CD4-positive, alpha-beta T cell treated with Interleukin-17A for 1 hour (primary cell): ENCODE measurements around the gene LRFN2.

Experiments
- DNase-seq: peaks from one replicate; pipeline ENCODE4 v3.0.0-alpha.2; 2020

LRFN2 gene

DNA sequence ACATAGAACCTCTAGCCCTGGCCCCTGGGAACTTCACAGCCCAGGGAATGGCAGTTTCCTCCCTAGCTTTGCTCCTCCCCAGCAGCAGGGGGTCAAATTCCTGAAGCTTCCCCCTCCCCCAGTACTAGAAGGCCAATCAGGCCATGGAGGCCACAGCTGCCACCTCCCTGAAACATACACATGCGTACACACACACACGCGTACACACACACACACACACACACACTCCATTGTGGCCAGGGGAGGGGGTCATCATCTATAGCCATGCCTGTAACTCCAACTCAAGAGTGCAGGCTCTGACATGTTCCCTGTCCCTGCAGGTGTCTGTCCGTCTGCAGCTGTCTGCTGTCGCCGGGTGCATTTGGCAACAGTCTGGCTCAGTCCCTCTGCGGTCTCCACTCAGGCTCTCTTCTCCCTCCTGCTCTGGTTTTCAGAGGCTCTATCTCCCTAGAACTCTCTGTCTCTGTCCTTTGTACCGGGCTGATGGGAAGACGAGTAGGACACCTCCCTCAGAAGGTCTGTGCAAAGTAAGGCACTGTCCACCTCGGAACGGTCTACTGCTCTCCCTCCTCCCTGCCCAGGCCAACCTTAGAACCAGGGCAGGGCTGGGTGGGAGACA is 1.4 kb downstream of the LRFN2 start:
- no peak for DNase-seq

DNA sequence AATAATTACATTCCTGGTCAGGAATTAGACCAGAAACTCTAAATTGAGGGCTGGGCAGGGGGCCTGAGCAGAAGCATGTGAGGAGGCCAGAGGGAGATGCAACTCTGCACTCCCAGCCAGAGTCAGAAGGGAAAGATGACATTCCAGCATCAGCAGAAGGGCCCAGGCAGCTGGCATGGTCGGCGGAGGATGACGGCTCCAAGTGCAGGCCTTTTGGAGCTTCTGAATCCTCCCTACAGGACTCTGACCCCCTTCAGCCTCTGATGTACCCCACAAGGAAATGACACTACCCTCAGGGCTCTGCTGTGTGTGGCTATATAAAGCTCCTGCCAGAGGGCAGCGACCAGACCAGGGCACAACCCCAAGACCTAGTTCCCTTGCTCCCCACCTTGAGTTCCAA is 1.9 kb downstream of the LRFN2 start:
- DNase-seq, result no peak

DNA sequence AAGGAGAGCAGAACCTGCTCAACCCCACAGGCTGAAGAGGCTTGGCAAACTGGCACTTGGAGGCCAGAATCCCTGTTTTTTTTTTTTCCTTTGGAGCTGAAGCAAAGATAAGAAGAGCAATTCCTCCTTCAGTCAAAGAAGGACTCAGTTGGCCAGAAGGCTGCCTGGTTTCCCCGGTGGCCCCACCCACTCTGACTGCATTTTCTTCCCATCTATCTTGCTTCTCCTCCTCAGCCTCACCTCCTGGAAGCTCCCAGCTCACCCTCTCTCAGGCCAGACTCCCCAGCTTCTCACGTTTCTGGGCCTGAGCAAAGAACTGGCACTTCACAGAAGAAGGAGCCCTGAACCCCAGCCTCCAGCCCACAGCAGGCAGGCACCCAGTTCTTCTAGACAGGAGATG is 2.4 kb downstream of the LRFN2 start:
- DNase-seq, result no peak

DNA sequence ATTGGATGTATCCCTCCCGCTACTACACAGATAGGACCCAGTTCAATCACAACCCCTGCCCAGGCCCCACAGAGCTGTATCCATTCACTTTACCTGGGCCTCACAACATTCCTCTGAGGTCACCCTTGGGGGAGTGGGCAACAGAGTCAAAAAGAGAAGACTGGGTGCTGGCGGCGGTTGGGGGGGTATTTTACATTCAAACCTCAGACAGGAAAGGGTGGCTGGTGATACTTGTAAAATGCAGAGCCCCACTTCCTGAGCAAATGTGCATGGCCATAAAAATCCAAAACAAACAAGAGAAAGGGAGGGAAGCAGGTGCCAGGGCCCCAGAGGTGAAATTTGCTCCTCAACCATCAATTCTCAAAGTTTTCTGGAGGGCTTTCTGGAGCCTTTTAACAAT is 3.5 kb downstream of the LRFN2 start:
- DNase-seq, result no peak

DNA sequence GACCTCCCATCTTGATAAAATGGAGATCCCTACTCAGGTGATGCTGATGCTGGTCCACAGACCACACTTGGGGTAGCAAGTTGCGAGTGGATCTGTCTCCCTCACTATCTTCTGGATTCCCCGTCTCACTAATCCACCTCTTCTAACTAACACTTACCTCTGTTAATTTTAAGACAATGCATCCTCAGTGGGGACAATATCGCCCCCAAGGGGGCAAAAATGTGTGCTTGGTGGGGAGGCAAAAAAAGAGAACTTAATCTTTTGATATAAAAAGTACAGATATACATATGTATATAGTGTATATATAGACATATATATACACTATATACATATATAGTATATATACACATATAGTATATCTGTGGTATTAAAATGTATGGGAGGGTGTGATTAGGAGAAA is 4.3 kb downstream of the LRFN2 start:
- DNase-seq, result no peak

DNA sequence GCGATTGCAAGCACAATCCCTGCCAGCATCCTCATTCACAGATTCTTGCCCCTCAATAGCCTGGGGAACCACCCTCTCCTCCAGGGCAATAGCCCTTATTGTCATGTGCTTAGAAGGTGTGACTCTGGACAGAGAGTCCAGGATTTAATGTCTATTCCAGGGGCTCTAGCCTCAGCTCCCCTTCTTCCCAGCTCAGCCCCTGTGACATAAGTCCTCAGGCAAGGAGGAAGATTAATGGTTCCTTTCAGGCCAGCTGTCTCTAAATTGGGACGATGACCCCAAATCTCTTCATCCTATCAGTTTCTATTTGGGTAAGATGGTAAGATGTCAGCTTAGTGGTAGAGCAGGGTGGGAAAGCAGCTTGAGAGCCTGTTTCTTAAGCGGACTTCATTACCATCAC is 8.1 kb downstream of the LRFN2 start:
- DNase-seq, result no peak

DNA sequence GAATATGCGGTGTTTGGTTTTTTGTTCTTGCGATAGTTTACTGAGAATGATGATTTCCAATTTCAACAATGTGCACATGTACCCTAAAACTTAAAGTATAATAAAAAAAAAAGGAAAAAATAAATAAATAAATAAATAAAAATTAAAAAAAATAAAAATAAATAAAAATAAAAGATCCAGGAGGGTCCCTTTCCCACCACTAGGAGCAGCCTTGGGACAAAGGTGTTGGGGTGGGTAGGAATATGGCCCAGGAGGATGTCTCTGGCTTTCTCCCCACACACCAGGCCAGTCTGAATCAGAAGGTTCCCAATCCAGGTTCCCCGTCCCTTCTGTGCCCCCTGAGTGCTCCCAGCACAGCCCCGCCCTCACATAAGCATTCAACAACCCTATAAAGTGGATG is 9.5 kb downstream of the LRFN2 start:
- DNase-seq, result no peak

DNA sequence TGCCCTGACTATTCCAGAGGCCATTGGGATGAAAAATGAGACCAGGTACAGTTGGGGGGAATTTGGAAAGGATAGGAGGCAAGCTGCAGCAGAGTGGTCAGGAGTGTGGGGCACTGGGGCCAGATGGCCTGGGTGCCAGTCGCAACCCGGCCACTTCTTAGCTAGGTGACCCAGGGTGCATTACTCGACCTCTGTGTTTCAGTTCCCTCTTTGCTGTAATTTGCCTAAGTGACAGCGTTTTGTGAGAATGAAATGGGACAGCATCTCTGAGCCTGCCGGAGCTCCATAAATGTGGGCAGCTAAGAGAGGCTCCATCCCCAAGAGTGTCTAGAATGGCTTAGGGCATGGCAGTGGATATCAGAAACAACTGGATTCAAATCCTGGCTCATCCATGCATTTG is 13.9 kb downstream of the LRFN2 start:
- DNase-seq, result no peak

DNA sequence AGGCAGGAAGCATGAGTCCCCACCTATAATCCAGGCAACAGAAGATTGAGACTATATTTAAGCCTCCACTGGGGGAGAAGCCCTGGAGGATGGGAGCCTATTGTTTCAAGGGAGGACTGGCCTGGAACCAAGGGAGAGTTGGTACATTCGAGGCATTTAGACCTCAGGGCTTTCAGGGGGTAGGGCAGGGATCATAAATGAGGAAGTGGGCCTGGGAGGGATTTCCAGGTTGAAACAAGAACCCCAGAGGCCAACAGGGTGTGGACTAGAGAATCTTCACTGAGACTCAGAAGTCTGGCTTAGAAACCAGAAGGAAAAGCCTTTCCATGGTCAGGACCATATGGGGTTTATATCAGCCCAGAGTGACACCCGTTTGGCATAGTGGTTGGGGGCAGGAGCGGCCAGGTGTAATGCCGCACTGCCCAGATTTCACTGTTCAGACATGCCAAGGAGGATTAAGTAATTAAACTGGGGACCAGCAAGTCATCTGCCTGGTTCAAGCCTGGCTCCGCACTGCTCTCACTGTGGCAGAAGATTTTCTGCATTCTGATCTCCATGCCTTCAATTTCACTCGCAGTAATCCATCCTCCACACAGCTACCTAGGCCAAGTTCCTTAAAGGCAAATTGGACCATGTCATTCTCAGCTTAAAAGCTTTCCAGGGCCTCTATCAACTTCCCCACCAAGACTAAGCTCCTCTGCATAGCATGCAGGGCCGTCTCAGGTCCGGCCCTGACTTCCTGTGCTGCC is 17.8 kb downstream of the LRFN2 start:
- DNase-seq, result no peak

DNA sequence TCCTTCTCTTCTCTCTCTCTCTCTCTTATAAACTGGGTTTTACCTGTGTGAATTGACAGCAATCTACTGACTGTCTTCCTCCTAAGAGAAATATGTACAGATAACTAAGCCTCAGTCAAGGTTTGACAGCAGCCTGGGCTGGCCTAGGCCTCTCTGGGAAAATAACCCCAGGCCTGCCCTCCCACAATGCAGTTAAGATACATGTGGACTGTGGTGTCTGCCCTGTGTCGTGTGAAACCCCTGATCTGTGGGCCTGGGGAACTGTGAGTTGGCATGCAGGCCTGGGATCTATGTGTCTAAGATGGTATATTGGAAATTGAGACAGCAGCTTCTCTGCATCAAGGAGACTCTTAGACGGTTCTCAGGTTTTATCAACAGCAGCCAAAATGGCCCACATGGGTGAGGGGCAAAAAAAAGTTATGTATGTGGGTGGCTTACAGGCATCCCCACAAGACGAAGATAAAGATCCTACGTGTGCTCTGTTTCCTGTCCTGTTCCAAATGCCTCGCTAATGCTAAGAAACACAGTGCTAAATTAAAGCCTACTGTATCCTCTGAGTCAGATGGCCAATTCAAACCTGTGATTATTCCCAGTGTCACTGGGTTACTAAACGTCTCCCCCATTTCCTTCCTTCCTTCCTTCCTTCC is 19.0 kb downstream of the LRFN2 start:
- no peak for DNase-seq

DNA sequence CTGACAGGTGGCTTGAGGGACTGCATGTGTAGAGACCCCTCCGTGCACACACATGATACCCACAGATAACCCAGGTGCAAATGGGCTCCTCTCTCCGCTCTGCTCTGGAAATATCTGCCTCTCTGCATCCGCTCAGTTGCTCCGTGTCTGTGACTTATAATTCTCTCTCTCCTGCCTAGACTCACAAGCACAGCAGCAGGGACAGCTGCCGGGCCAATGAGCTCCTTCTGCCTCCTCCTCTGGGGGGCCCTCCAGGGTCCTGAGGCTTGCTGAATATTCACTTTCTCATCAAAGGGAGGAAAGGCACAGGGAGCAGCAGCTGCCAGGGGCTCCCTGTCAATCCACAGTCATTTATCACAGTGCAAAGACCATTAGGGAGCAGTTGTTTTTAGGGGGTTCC is 24.1 kb downstream of the LRFN2 start:
- no peak for DNase-seq

DNA sequence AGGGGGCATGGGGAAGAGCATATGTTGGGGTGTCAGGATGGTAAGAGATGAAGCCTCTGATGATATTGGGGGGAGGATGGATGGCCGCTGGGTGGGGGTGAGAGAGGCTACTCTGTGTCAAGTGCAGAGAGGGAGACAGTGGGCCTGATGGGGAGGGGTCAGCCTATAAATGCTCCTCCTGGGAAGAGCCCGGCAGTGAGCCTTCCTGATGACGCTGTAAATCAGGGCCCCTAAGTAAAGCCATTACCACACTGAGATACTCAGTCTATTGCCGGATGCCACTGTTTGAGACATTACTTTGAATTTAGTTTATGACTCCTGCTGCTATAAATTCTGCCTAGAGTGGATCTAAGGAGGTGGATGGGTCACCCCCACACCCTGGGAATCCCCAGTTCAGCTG is 28.1 kb downstream of the LRFN2 start:
- DNase-seq, result no peak

DNA sequence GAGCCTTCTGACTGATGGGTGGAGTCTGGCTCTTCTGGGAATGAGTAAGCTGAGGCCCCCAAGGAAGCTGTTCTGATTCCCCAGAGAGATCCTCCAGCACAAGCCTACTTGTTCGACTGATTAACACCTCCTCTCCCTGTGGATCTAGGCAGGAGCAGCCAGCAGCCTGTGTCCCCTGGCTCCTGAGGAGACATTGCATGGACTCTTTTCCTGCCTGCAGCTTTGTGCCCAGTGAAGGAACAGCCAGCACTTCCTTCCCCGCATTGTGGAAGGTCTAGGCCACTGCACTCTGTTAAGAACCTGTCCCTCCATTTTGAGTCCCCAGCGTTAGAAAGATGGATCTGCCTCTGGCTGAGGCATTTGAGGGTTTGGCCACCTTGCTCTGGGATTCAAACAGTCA is 29.1 kb downstream of the LRFN2 start:
- DNase-seq, result no peak

DNA sequence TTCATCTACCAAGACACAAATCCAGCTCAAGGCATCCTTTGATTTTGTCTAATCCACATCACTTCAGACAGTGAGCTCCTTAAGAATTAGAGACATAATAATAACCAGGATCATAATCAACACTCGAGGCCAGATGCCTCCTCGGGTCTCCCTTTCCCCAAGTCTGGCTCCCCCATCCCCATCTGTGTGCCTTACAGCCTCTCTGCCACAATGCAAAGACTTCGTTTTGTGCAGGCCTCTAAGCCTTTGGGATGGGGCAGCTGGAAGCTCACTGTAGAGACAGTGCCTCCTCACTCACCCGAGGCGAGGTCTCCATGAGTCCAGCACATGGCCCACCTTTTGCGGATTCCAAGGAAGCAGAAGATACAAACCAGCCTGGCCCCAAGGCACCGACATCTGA is 30.3 kb downstream of the LRFN2 start:
- no peak for DNase-seq

DNA sequence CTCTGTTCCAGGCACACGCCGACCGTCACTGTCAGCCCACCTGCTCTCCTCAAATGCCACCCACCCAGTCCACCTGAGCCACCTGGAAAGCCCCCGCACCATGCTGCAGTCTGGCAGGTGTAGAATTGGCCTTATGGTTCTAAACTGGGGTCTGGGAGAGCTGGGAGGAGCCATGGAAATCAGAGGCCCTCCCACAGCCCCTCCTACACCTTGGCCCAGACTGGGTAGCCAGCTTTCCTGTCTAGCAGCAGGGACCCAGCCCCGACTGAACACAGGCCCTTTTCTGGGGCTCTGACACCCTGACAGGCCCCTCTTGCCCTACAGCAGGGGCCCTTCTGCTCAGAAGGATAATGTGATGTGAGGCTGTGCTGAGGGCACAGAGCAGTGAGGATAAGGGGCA is 31.1 kb downstream of the LRFN2 start:
- DNase-seq, result no peak

DNA sequence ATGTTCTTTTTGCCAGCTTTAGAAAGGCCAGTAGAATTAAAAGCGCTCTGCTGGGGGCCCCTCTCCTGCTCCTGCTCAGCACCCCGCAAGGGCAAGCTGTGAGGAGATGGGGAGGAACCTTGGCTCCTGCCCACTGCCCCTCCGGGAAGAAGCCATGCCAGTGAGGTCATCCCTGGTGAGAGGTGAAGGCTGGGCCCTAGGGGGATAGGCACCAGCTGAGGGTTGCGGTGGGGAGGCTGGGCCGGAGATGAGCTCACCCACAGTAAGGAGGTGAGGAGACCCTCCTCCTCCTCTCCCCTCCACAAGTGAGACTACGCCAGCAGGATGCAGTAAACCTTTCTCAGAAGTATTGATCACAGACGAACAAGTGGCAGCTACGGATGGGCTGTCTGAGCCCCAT is 32.1 kb downstream of the LRFN2 start:
- no peak for DNase-seq

DNA sequence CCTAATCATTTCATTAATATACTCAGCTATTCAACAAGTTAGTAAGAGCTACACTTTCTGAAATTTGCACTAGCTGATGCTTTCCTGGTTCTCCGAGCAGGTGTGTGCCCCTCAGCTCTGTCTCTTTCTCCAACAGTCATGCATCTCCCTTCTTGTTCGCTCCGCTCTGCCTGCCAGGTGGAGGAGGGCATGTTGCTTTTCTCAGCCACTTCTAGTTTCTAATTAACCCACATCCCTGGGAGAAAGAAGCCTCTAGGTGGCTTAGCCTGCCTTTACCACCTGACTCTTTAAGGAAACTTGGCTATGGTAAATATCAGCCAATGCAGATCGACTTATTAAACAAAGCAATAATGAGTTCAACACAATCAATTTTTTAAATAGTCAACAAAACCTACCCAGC is 34.2 kb downstream of the LRFN2 start:
- DNase-seq, result no peak

DNA sequence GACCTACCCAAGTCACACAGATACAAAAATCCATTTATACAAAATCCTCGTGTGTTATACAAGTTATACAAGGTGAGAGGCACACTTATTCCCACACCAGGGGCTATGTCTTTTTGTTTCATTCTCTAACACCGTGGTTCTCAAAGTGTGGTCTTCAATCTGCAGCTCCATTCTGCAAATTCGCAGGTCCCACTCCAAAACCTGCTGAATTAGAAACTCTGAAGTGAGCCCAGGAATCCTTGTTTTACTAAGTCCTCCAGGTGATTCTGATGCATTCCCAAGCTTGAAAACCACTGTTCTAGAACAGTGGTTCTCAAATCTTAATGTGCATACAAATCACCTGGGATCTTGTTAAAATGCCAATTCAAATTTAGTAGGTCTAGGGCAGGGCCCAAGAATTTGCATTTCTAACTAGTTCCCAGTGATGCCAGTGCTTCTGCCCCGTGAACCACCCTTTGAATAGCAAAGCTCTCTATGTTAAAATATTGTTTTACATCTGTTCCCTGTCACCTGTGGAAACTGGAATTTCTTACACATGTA is 35.1 kb downstream of the LRFN2 start:
- DNase-seq, result no peak

DNA sequence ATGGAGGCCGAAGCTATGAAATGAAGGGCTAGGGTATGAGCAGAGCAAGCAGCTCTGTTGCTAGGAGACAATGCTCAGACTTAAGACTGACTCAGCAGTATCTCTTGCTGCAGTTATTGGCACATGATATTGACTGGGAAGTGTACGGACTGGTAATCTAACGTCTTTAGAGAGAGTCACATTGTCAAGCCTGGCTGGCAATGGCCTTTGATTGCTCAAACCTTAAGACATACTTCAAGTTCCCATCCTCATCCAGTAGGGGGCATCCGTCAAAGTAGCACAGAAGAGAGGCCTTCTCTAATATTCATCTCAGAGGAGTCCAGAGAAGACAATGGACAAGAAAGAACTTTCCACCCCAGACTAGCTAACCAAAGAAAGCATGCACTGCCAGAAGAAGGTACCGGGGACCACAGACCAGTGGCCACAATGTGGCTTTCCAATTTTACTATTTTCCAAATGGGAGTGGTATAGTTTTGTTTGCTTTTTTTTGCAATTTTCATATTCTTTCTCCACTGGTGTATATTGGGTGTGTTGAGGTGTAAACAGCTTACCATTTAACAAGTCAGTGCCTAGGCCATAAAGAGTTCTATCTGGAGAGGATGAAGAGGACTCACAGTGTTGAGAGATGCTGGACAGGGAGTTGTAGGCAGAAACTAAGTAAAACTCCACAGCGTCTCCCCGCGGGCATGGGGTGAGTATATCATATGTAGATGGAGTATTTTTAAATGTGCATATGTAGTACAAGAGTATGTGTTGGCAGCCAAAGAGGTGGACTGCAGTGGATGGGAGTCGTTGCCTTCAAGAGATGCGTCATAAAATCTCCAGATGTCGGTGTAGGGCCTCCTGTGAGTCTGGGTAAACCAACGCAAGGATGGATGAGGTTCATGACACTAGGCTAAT is 36.7 kb downstream of the LRFN2 start:
- peak; percentile 36 for DNase-seq

DNA sequence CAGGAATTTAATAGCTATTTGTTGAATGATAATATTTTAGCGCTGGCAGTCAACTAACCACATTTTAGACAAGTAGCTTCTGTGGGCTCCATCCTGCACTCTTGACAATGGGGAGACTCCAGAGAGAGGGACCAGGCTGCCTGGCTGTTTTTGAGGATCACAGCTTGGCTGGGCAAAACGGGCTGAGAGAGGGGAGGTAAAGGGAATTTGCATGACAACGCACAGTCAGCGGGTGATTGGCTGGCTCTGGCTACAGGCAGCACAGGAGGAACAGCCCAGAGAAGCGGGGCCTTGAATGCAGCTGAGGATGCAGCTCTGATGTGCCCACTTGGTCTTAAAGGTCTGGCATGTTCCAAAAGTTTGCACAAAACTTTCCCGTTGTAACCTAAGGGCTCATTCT is 41.2 kb downstream of the LRFN2 start:
- DNase-seq, result no peak

DNA sequence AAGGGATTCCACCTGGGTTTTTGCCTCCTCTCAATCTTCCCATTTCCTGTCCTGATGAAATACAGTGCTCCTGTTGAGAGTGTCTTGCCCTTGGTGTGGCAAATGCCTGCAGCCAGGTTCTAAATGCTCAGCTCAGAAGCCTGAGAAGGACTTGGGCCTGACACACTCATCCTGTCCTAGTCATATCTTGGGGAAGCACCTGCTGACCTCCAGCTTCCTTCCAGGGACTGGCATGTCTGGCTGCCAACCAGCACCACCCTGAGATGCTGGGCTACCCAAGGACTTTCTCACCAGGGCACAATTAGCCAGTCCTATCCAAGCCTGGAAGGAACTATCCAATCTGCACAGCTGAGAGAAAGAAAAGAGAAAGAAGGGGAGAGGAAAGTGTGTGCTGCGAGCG is 43.4 kb downstream of the LRFN2 start:
- no peak for DNase-seq

DNA sequence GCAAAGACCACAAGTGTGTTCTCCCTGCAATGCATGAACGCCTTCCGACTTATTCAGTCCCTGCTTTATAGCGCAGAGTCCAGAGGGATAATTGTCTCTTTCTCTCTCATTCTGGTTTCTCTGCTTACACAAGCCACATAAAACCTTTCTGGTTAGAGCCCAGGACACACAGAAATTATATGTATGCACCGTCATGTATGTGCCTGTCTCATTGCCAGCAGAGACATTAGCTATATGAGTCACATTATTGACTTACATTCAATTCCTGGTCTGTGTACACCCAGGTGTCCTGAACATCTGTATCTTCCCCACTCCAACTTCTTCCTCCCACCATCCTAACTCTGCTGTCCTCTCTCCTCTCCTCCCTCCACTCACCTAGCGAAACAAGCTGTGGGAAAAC is 44.0 kb downstream of the LRFN2 start:
- no peak for DNase-seq

DNA sequence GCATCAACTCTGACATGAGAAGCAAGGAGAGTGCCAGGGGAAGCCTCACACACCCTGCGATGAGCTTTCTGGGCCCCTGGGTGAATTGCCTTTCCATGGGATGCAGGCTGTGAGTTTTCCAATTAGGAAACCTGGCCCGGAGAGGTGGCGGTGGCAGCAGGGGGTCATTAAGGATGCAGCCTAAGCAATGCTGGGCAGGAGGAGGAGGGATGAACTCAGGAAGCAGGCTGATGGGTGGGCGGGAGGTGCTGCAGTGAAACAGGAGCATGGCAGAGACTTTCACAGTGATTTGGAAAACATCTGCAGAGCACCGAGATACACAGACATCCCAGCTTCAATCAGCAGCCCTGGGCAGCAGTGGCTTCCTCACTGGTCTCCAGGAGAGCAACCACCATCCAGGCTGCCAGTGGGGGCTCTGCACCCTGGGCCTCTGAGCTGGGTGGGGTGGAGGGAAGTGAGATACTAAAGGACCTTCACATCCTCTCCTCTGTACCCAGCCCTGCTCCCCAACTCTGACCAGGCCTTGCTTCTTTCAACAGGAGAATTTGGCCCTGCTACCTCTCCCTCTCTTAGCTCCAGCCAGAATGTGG is 44.9 kb downstream of the LRFN2 start:
- DNase-seq, result no peak
